GM12878 (cell line): ENCODE measurements around the gene ECPAS. TPM values are rescaled to one million over a fixed set of nuclear protein-coding genes. Genes with fewer than 3 reads are reported as not detected.

Experiments
- ATAC-seq: fragments of 200-7000 bp; cut with Tn5 transposase; 3 replicates; pipeline ENCODE4 v1.9.1; 2020; ENCODE audit warnings: mild to moderate bottlenecking, moderate library complexity
- BruUV-seq: library from RNA; stranded (reverse); fragments of 400-500 nt; replicated peaks from 2 replicates; lab custom pipeline; 2021; lab: Mats Ljungman, UMichigan
- CTCF ChIA-PET: fragments of 300-600 bp; sonication (Branson Sonifier 250); formaldehyde crosslinking; extraction: SDS; loops from one replicate; lab custom pipeline; 2021; ENCODE audit warnings: inconsistent platforms; lab: Yijun Ruan, JAX
- POLR2A ChIA-PET: fragments of 350-600 bp; formaldehyde crosslinking; extraction: SDS; loops from one replicate; lab custom pipeline; 2021; ENCODE audit warnings: inconsistent platforms; lab: Charles Lee
- RAD21 ChIA-PET: fragments of 300-600 bp; sonication (Branson Sonifier 250); formaldehyde crosslinking; loops from one replicate; lab custom pipeline; 2023; ENCODE audit warnings: antibody characterized with exemption; ENCODE audit not compliant: unreplicated experiment; lab: Charles Lee
- SMC1A ChIA-PET: fragments of 300-600 bp; sonication (Branson Sonifier 250); formaldehyde crosslinking; loops from one replicate; lab custom pipeline; 2023; ENCODE audit not compliant: unreplicated experiment, uncharacterized antibody; lab: Charles Lee
- DNase-seq: peaks from one replicate; pipeline ENCODE4 v3.0.0-alpha.2; 2011; ENCODE audit warnings: low read depth, low spot score
- FAIRE-seq: peaks from 3 replicates; lab custom pipeline; 2011; peaks lifted over from hg19 to GRCh38; lab: Jason Lieb, UNC
- H2AFZ ChIP-seq: 2 replicates; pipeline ENCODE4 v1.6.0; 2011; ENCODE audit warnings: low read depth, low read length, control low read depth; ENCODE audit not compliant: control insufficient read depth
- H3K27ac ChIP-seq: 2 replicates; pipeline ENCODE4 v1.5.1; 2011; ENCODE audit warnings: control low read depth; ENCODE audit not compliant: control insufficient read depth, insufficient read depth
- H3K27me3 ChIP-seq, 2 experiments: replicated peaks in 1 of 2; 2 replicates each; pipeline versions ENCODE4 v1.6.0 to v1.6.1; 2011; ENCODE audit warnings: low read length in 1 of 2; ENCODE audit not compliant: control insufficient read depth in 2 of 2, insufficient read depth in 2 of 2
- H3K36me3 ChIP-seq, 2 experiments: 2 replicates each; pipeline ENCODE4 v1.5.1; 2011; ENCODE audit warnings: low read length in 1 of 2; ENCODE audit not compliant: control insufficient read depth in 2 of 2, insufficient read depth in 2 of 2
- H3K4me1 ChIP-seq: 2 replicates; pipeline ENCODE4 v1.6.1; 2011; ENCODE audit warnings: mild to moderate bottlenecking, low read length, moderate library complexity, mixed read lengths; ENCODE audit not compliant: control insufficient read depth, insufficient read depth
- H3K4me2 ChIP-seq: 2 replicates; pipeline ENCODE4 v1.6.0; 2011; ENCODE audit warnings: control low read depth; ENCODE audit not compliant: control insufficient read depth, insufficient read depth
- H3K4me3 ChIP-seq: fragments of 200-600 bp; sonication (generic); 2 replicates; pipeline ENCODE4 v1.5.1; 2016
- H3K79me2 ChIP-seq: 2 replicates; pipeline ENCODE4 v1.6.0; 2011; ENCODE audit warnings: low read length; ENCODE audit not compliant: control insufficient read depth, insufficient read depth
- H3K9ac ChIP-seq: 2 replicates; pipeline ENCODE4 v1.8.0; 2011; ENCODE audit warnings: low read length, control low read depth, mixed read lengths; ENCODE audit not compliant: control insufficient read depth, insufficient read depth
- H3K9me3 ChIP-seq: replicated peaks from 3 replicates; pipeline ENCODE4 v1.5.1; 2011; ENCODE audit warnings: mild to moderate bottlenecking, low read length; ENCODE audit not compliant: control insufficient read depth, insufficient read depth
- H4K20me1 ChIP-seq: 2 replicates; pipeline ENCODE4 v1.6.0; 2011; ENCODE audit not compliant: control insufficient read depth, insufficient read depth
- SPI1 ChIP-seq: IDR thresholded peaks from 2 replicates; pipeline ENCODE4 v1.6.1; 2011; ENCODE audit warnings: low read depth, mild to moderate bottlenecking, low read length, moderate library complexity, borderline replicate concordance; ENCODE audit not compliant: insufficient read depth
- TCF3 ChIP-seq: IDR thresholded peaks from 2 replicates; pipeline ENCODE4 v1.6.1; 2012; ENCODE audit warnings: low read depth, mild to moderate bottlenecking, low read length, borderline replicate concordance; ENCODE audit not compliant: insufficient read depth
- WGBS: methylation state at CpG from one replicate; pipeline ENCODE4 v1.1.6; 2016; ENCODE audit warnings: low lambda C conversion rate; ENCODE audit not compliant: insufficient replicate concordance, insufficient coverage; ENCODE audit errors: missing lambda C conversion rate; 5-methylcytosine and 5-hydroxymethylcytosine counted together
- in situ Hi-C: fragments of 300-500 bp; cut with MboI; formaldehyde crosslinking; loops from 9 replicates; pipeline ENCODE4 v1.14.3; 2018; ENCODE audit warnings: mixed read lengths
- intact Hi-C: fragments of 100-400 bp; cut with micrococcal nuclease; formaldehyde crosslinking; loops from one replicate; pipeline ENCODE4 v1.14.2; 2022; ENCODE audit not compliant: unreplicated experiment
- polyA plus RNA-seq, 11 experiments: library from polyadenylated mRNA; depleted of rRNA in 4 of 11; unstranded in 6 of 11; stranded (reverse) in 5 of 11; fragments of >200 nt; fragmentation: Nextera tagmentation in 4 of 11; fragmentation: Illumina TruSeq in 1 of 11; extraction: Ambion mirVana in 4 of 11; extraction: Trizol in 1 of 11; gene quantifications; 1 replicate in 1 of 11; 2 replicates in 10 of 11; pipeline versions ENCODE4 v1.2.1 to v1.2.3, GENCODE V29; 2011 to 2016; ENCODE audit warnings: inconsistent platforms in 2 of 11, missing spikeins in 2 of 11, low read depth in 1 of 11
- total RNA-seq, 4 experiments: library from RNA; depleted of rRNA in 3 of 4; stranded (reverse); fragments of >200 nt in 3 of 4; fragmentation: Illumina TruSeq in 1 of 4; extraction: Trizol in 1 of 4; gene quantifications; 2 replicates each; pipeline versions ENCODE4 v1.2.1 to v1.2.3, GENCODE V29; 2013 to 2021
- TF ChIP-seq, protein P1 (sequence below): IDR thresholded peaks from 2 replicates; pipeline ENCODE4 v1.6.1; 2012; ENCODE audit warnings: mild to moderate bottlenecking, low read depth, low read length

The ECPAS gene
- total and polyA plus RNA-seq, 10 of the 15 experiments (the other 5 are each of a cell fraction or from before 2014, with no cell fraction given) = 11.2 to 69.8 (median 50.1) TPM

DNA sequence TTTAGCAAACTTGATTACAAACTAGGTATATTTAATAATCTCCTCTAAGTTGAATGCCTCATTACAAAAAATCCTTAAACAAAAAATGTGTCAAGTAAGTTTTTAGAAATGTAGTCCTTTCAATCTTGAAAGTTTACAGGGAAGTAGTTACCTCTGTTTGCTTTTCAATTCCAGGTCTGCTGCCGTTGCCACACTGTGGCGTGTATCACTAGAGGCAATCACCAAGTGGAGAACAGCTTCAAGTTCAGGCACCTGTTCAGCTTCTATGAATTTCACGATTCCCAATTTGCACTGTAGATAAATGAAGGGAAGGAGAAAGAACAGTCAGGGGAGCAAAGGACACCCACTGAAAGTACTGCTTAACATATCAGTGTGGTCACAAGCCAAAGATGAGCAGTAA lies 51.1 kb downstream of the ECPAS start (continued):
- TF ChIP-seq, protein P1, sequence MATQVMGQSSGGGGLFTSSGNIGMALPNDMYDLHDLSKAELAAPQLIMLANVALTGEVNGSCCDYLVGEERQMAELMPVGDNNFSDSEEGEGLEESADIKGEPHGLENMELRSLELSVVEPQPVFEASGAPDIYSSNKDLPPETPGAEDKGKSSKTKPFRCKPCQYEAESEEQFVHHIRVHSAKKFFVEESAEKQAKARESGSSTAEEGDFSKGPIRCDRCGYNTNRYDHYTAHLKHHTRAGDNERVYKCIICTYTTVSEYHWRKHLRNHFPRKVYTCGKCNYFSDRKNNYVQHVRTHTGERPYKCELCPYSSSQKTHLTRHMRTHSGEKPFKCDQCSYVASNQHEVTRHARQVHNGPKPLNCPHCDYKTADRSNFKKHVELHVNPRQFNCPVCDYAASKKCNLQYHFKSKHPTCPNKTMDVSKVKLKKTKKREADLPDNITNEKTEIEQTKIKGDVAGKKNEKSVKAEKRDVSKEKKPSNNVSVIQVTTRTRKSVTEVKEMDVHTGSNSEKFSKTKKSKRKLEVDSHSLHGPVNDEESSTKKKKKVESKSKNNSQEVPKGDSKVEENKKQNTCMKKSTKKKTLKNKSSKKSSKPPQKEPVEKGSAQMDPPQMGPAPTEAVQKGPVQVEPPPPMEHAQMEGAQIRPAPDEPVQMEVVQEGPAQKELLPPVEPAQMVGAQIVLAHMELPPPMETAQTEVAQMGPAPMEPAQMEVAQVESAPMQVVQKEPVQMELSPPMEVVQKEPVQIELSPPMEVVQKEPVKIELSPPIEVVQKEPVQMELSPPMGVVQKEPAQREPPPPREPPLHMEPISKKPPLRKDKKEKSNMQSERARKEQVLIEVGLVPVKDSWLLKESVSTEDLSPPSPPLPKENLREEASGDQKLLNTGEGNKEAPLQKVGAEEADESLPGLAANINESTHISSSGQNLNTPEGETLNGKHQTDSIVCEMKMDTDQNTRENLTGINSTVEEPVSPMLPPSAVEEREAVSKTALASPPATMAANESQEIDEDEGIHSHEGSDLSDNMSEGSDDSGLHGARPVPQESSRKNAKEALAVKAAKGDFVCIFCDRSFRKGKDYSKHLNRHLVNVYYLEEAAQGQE = no peak
- TF ChIP-seq, all 136 proteins: peak for 0

DNA sequence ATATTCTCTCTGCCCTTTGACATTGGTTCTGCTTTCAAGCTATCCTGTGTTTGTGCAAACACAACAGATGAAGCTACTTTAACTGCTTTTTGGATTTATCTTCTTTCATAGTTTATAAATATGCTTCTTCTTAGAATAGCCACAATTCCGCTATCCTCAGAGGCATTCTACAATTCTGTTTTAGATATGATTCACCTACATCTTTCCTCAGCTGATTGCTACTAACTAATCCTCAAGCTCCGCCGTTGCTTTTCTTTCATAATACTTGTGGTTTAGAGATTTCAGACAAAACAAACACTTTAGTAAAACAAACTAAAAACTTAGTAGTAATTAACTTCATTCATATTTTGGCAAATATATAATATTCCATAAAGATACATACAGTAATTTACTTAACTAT lies 52.5 kb downstream of the ECPAS start:
- Histone ChIP-seq H3K9me3 (no peaks in the 10 kb centered on the region), H3K9ac (no peak overlapping the region), H3K27me3 (no peaks in the 10 kb centered on the region), H3K79me2 (no peaks in the 10 kb centered on the region), H3K36me3 (peaks cover 0 to 16% of the 10 kb centered on the region in 2 experiments; a peak in 3 of 4 replicates), H3K27ac (no peak overlapping the region), H3K4me3 (no peak overlapping the region), H3K4me1 (no peaks in the 10 kb centered on the region), H2AFZ (no peak overlapping the region), H3K4me2 (no peak overlapping the region), H4K20me1 (no peaks in the 10 kb centered on the region)
- POLR2A ChIA-PET = no interaction called here
- RAD21 ChIA-PET = no interaction called here
- TF ChIP-seq TCF3 = no peak
- no peak for TF ChIP-seq SPI1
- in situ Hi-C loops = no loop called here
- DNase-seq (no peak), ATAC-seq (no peak), FAIRE-seq (no peak)
- intact Hi-C loops = loop anchor here (10.0 kb wide), 2 partner anchors 263 to 1733 kb away; no protein-coding TSS in a partner anchor
- no TSS peak for BruUV-seq
- 99% methylated on average over 3 of the region's 3 CpGs for WGBS
- SMC1A ChIA-PET = no interaction called here
- CTCF ChIA-PET = no interaction called here
